GM19324 (cell line): ENCODE measurements around the gene STAT6.

Source experiments
- ATAC-seq: cut with Tn5 transposase; IDR thresholded peaks from one replicate; pipeline ENCODE4 v1.9.1; 2021; ENCODE audit warnings: mild to moderate bottlenecking, moderate library complexity; ENCODE audit not compliant: unreplicated experiment, low FRiP score

STAT6 gene

GRCh38 chr12:57106021-57106708 is 5.0 kb downstream of the STAT6 start:
- no peak for ATAC-seq

GRCh38 chr12:57105011-57105753 is 6.0 kb downstream of the STAT6 start:
- no peak for ATAC-seq

- no peak for ATAC-seq
These were observed 6.8 kb downstream of the STAT6 start for GRCh38 chr12:57104292-57104910.

GRCh38 chr12:57103856-57104255 is 7.3 kb downstream of the STAT6 start:
- ATAC-seq = no peak

GRCh38 chr12:57101892-57102695 is 9.1 kb downstream of the STAT6 start:
- no peak for ATAC-seq

DNA sequence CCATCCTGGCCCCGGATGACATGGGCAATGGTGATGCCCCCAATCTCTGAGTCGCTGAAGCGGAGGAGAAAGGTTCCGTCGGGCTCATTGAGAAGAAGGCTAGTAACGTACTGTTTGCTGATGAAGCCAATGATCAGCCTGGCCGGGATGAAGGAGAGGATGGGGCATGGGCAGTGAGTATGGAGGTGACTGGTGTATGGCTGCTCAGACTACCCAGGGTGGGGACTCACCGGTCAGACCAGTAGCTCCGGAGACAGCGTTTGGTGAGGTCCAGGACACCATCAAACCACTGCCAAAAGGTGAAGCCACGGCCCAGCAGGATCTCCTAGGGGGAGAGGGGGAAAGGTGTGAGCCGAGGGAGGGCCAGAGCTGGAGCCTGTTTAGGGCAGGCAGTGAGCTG is 11.4 kb downstream of the STAT6 start:
- ATAC-seq = no peak

DNA sequence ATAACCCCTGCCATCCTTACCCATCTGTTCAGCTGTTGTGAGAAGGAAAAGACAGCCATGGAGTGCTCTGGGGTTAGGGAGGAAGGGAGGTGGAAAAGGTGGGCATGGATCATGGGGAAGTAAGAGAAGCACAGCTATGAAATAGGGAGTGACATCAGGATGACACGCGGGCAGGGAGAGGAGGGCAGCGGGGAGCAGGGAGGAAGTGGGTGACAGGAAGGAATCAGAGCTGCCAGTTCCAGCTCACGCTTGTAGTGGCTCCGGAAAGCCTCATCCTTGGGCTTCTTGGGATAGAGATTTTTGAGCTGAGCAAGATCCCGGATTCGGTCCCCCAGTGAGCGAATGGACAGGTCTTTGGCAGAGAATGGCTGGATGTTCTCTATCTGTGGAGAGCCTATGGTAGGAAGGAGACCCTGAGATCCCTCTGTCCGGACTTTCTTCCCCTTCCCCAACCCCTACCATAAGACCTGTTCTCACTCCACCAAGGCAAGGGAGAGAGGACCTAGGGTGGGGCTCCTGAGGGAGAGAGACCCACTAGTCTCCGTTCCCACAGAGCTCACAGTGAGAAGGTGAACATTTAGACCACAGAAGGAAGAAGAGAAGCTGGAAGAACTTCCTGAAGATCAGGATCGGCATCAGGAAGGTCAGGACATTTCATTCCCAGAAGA is 12.0 kb downstream of the STAT6 start:
- no peak for ATAC-seq

- ATAC-seq = no peak
These were observed 12.6 kb downstream of the STAT6 start for GRCh38 chr12:57098546-57098945.

GRCh38 chr12:57097554-57097835 is 13.7 kb downstream of the STAT6 start:
- no peak for ATAC-seq

GRCh38 chr12:57096748-57097553 is 14.2 kb downstream of the STAT6 start:
- ATAC-seq = no peak

- ATAC-seq = no peak
These were observed 15.0 kb downstream of the STAT6 start for GRCh38 chr12:57096099-57096572.

- ATAC-seq = no peak
These were observed 15.7 kb downstream of the STAT6 start for GRCh38 chr12:57095440-57095839.

DNA sequence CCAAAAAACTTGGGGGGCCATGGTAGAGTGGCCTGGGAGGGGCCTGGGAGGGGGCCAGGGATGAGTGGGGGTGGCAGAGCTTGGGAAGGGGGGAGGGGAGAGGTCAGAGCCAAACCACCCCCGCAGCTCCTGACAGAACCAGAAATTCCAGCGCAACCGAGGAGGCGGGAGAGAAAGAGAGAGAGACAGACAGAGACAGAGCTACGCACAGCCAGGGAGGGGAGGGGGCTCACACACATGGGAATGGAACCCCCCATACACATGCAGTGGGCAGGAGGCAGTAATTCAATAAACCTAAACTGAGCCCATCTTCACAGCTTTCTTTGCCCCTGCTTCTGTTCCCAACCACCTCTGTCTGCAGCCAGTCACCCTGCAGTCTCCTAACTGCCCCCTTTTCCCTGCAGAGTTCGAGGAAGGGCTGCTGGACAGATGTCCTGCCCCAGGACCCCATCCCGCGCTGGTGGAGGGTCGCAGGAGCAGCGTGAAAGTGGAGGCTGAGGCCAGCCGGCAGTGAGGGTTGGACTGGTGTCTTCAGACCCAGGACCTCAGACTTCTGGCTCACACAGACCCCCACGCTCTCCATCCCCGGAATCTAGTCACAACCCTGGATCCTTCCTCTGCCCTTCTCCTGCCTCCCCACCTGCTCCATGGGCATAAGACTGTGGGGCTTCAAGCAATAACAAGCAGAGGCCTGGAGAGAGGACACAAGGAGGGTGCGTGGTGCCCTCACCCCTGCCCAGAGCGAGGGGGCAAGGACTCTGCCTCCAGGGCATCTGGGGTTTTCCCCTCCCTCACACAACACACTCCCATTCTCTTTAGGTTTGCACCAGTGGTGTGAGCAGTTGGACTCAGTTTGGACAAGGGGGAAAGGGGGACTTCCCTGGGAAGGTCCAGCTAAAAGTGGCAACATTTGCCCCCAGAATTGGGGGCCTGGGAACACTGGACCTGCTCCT is 16.7 kb downstream of the STAT6 start:
- no peak for ATAC-seq

DNA sequence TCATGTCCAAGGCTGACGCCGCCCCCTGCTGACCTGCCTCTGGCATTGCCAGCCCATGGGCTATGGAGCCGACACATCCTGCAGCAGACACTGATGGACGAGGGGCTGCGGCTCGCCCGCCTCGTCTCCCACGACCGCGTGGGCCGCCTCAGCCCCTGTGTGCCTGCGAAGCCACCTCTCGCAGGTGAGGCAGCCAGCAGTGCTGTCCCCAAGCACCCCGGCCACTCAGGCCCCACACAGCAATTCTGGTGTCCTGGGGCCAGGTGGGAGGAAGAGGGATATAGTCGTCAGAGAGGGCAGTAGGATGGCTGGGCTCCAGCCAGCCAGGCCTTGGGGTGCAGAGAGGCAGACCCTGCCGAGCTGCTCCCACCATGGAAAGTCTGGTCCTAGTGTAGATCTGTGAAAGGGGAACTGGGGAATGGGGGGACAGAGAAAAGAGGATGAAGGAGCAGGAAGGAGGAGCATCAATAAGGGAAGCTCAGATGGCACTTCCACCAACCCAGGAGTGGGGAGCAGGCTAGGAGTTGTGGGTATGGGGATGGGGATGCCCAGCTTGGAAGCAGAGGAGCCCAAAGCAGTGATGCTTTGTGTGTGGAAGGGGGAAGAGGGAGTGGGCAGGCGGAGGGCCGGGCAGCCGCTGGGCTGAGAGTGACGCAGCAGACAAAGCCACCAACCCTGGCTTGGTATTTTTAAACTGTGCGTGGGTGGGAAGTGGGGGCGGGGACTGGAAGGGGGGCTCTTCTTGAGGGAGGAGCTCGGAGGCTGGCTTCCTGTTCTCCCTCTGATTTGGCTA is 17.6 kb downstream of the STAT6 start:
- ATAC-seq = no peak

- no peak for ATAC-seq
These were observed 18.2 kb downstream of the STAT6 start for GRCh38 chr12:57092876-57093414.

GRCh38 chr12:57092529-57092862 is 18.7 kb downstream of the STAT6 start:
- no peak for ATAC-seq

DNA sequence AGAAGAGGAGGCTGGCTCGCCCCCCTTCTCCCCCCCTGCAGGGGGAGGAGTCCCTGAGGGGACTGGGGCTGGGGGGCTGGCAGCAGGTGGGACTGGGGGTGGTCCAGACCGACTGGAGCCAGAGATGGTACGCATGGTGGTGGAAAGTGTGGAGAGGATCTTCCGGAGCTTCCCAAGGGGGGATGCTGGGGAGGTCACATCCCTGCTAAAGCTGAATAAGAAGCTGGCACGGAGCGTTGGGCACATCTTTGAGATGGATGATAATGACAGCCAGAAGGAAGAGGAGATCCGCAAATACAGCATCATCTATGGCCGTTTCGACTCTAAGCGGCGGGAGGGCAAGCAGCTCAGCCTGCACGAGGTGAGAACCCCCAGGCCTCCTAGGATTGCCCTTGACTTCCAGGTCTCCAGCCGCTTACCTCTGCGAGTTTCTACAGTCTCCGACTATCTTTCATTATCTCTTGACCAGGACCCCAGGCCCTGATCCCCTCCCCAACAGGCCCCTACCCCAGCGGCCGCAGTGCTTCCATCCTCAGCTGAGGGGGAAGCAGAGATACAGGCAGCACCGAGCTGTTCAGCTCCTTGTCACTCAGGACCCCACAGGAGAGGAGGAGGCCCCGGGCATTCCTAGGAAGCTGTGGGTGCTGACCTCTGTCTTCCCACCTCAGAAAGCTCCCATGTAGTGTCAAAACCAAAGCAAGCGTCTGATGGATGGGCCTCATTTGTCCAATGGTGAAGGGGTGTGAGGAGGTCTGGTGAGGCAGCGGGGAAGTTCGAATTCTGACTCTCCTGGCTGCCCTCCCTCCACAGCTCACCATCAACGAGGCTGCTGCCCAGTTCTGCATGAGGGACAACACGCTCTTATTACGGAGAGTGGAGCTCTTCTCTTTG is 19.3 kb downstream of the STAT6 start:
- no peak for ATAC-seq
